HEK293 (cell line): Measurements from ENCODE around the gene ABHD13.
A peak's percentile ranks its signal among the peaks of the same experiment; 100 is the strongest.

Source experiments
- BCL11A ChIP-seq: fragments of 450-650 bp; formaldehyde crosslinking; IDR thresholded peaks from 2 replicates; pipeline ENCODE4 v1.5.1; 2016; ENCODE audit warnings: low read depth, missing biosample characterization, missing genetic modification characterization
- EGR2 ChIP-seq: fragments of 450-650 bp; formaldehyde crosslinking; IDR thresholded peaks from 2 replicates; pipeline ENCODE4 v1.5.1; 2016; ENCODE audit warnings: low read depth, missing biosample characterization, missing genetic modification characterization
- GLIS1 ChIP-seq: fragments of 450-650 bp; formaldehyde crosslinking; IDR thresholded peaks from 2 replicates; pipeline ENCODE4 v1.5.1; 2016; ENCODE audit warnings: missing biosample characterization, missing genetic modification characterization
- IKZF3 ChIP-seq: fragments of 450-650 bp; IDR thresholded peaks from 2 replicates; pipeline ENCODE4 v1.5.0; 2018; ENCODE audit warnings: missing biosample characterization, mild to moderate bottlenecking, missing genetic modification characterization, moderate library complexity
- PRDM2 ChIP-seq: fragments of 450-650 bp; formaldehyde crosslinking; IDR thresholded peaks from 2 replicates; pipeline ENCODE4 v1.5.1; 2016; ENCODE audit warnings: missing biosample characterization, missing genetic modification characterization, borderline replicate concordance
- YY1 ChIP-seq: fragments of 450-650 bp; formaldehyde crosslinking; IDR thresholded peaks from 2 replicates; pipeline ENCODE4 v1.5.1; 2018; ENCODE audit warnings: missing biosample characterization, missing genetic modification characterization
- ZBTB11 ChIP-seq: fragments of 450-650 bp; formaldehyde crosslinking; conservative IDR thresholded peaks from 2 replicates; pipeline ENCODE4 v1.5.1; 2016; ENCODE audit warnings: low read depth, missing biosample characterization, missing genetic modification characterization
- ZBTB17 ChIP-seq: fragments of 450-650 bp; formaldehyde crosslinking; IDR thresholded peaks from 2 replicates; pipeline ENCODE4 v1.5.1; 2016; ENCODE audit warnings: missing biosample characterization, missing genetic modification characterization
- ZBTB8A ChIP-seq: fragments of 450-650 bp; formaldehyde crosslinking; IDR thresholded peaks from 2 replicates; pipeline ENCODE4 v1.5.1; 2016; ENCODE audit warnings: missing biosample characterization, missing genetic modification characterization
- ZFP41 ChIP-seq: fragments of 450-650 bp; formaldehyde crosslinking; IDR thresholded peaks from 2 replicates; pipeline ENCODE4 v1.5.1; 2016; ENCODE audit warnings: missing biosample characterization, missing genetic modification characterization, borderline replicate concordance
- ZFP69B ChIP-seq: fragments of 450-650 bp; formaldehyde crosslinking; IDR thresholded peaks from 2 replicates; pipeline ENCODE4 v1.5.1; 2016; ENCODE audit warnings: missing biosample characterization, missing genetic modification characterization
- ZNF184 ChIP-seq: fragments of 450-650 bp; IDR thresholded peaks from 2 replicates; pipeline ENCODE4 v1.5.1; 2018; ENCODE audit warnings: missing biosample characterization, mild to moderate bottlenecking, missing genetic modification characterization
- ZNF280C ChIP-seq: fragments of 450-650 bp; formaldehyde crosslinking; IDR thresholded peaks from 2 replicates; pipeline ENCODE4 v1.5.1; 2016; ENCODE audit warnings: missing biosample characterization, missing genetic modification characterization
- ZNF335 ChIP-seq: fragments of 450-650 bp; formaldehyde crosslinking; conservative IDR thresholded peaks from 2 replicates; pipeline ENCODE4 v1.5.1; 2016; ENCODE audit warnings: missing biosample characterization, missing genetic modification characterization
- ZNF341 ChIP-seq: fragments of 450-650 bp; formaldehyde crosslinking; IDR thresholded peaks from 2 replicates; pipeline ENCODE4; 2016; ENCODE audit warnings: low read depth, missing biosample characterization, missing genetic modification characterization
- ZNF473 ChIP-seq: fragments of 450-650 bp; formaldehyde crosslinking; IDR thresholded peaks from 2 replicates; pipeline ENCODE4 v1.5.1; 2017; ENCODE audit warnings: missing biosample characterization, missing genetic modification characterization
- ZNF501 ChIP-seq: fragments of 450-650 bp; formaldehyde crosslinking; IDR thresholded peaks from 2 replicates; pipeline ENCODE4 v1.5.1; 2016; ENCODE audit warnings: missing biosample characterization, missing genetic modification characterization
- ZNF514 ChIP-seq: fragments of 450-650 bp; formaldehyde crosslinking; IDR thresholded peaks from 2 replicates; pipeline ENCODE4 v1.5.1; 2016; ENCODE audit warnings: missing biosample characterization, missing genetic modification characterization
- ZNF600 ChIP-seq: fragments of 450-650 bp; formaldehyde crosslinking; IDR thresholded peaks from 2 replicates; pipeline ENCODE4 v1.5.1; 2016; ENCODE audit warnings: missing biosample characterization, missing genetic modification characterization
- ZNF660 ChIP-seq: fragments of 450-650 bp; IDR thresholded peaks from 2 replicates; pipeline ENCODE4 v1.5.1; 2018; ENCODE audit warnings: missing biosample characterization, mild to moderate bottlenecking, missing genetic modification characterization
- ZNF664 ChIP-seq: fragments of 450-650 bp; formaldehyde crosslinking; IDR thresholded peaks from 2 replicates; pipeline ENCODE4 v1.5.1; 2016; ENCODE audit warnings: missing biosample characterization, missing genetic modification characterization
- ZNF76 ChIP-seq: fragments of 450-650 bp; formaldehyde crosslinking; IDR thresholded peaks from 2 replicates; pipeline ENCODE4; 2016; ENCODE audit warnings: low read depth, missing biosample characterization, missing genetic modification characterization, borderline replicate concordance
- TF ChIP-seq, protein P1 (sequence below): fragments of 450-650 bp; formaldehyde crosslinking; IDR thresholded peaks from 2 replicates; pipeline ENCODE4 v1.5.1; 2016; ENCODE audit warnings: missing biosample characterization, missing genetic modification characterization
- TF ChIP-seq, protein P2 (sequence below): fragments of 450-650 bp; formaldehyde crosslinking; IDR thresholded peaks from 2 replicates; pipeline ENCODE4 v1.5.1; 2017; ENCODE audit warnings: missing biosample characterization, mild to moderate bottlenecking, missing genetic modification characterization, moderate library complexity

The ABHD13 gene

GRCh38 chr13:108218044-108218974, at the start of gene ABHD13 (continued):
- TF ChIP-seq PRDM2 (tag by site-specific recombination) (no peak), ZNF664 (tag by site-specific recombination) (peak; percentile 49; the same call in 1 of the 2 replicates), EGR2 (tag by site-specific recombination) (peak; percentile 61; the same call in 1 of the 2 replicates), ZNF280C (tag by site-specific recombination) (no peak), BCL11A (no peak), ZBTB17 (tag by site-specific recombination) (peak; percentile 96), ZNF660 (tag by site-specific recombination) (peak; percentile 98), ZNF335 (tag by site-specific recombination) (peak; percentile 69), ZBTB8A (tag by site-specific recombination) (peak; percentile 67), ZNF76 (tag by site-specific recombination) (peak; percentile 71), ZNF184 (tag by site-specific recombination) (no peak), IKZF3 (tag by site-specific recombination) (peak; percentile 75), ZNF501 (tag by site-specific recombination) (peak; percentile 82), ZNF473 (no peak), ZFP69B (tag by site-specific recombination) (peak; percentile 96), ZNF600 (tag by site-specific recombination) (peak; percentile 96), ZBTB11 (tag by site-specific recombination) (peak; percentile 99), ZNF341 (peak; percentile 25), YY1 (tag by site-specific recombination) (peak; percentile 56; the same call in 1 of the 2 replicates), GLIS1 (tag by site-specific recombination) (0 out of 2 replicates have a peak, but pooled peaks have one; percentile 27), ZNF514 (tag by site-specific recombination) (no peak), ZFP41 (no peak)
- TF ChIP-seq, protein P1, sequence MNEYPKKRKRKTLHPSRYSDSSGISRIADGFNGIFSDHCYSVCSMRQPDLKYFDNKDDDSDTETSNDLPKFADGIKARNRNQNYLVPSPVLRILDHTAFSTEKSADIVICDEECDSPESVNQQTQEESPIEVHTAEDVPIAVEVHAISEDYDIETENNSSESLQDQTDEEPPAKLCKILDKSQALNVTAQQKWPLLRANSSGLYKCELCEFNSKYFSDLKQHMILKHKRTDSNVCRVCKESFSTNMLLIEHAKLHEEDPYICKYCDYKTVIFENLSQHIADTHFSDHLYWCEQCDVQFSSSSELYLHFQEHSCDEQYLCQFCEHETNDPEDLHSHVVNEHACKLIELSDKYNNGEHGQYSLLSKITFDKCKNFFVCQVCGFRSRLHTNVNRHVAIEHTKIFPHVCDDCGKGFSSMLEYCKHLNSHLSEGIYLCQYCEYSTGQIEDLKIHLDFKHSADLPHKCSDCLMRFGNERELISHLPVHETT (tag by site-specific recombination) = peak; percentile 65
- TF ChIP-seq, protein P2, sequence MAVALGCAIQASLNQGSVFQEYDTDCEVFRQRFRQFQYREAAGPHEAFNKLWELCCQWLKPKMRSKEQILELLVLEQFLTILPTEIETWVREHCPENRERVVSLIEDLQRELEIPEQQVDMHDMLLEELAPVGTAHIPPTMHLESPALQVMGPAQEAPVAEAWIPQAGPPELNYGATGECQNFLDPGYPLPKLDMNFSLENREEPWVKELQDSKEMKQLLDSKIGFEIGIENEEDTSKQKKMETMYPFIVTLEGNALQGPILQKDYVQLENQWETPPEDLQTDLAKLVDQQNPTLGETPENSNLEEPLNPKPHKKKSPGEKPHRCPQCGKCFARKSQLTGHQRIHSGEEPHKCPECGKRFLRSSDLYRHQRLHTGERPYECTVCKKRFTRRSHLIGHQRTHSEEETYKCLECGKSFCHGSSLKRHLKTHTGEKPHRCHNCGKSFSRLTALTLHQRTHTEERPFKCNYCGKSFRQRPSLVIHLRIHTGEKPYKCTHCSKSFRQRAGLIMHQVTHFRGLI = 0 out of 2 replicates have a peak, but pooled peaks have one; percentile 25
